PFSK-1 (cell line): ENCODE results near the gene IMPDH1.

Experiments used
- POLR2AphosphoS5 ChIP-seq: IDR thresholded peaks from 2 replicates; pipeline ENCODE4 v1.6.1; 2012; ENCODE audit warnings: low read depth, mild to moderate bottlenecking, control low read depth, low read length, moderate library complexity
- REST ChIP-seq, 2 experiments: IDR thresholded peaks; 2 replicates each; pipeline versions ENCODE4 v1.6.1 to v1.8.0; 2011 to 2012; ENCODE audit warnings: low read depth in 2 of 2, low read length in 2 of 2, control low read depth in 1 of 2, inconsistent platforms in 1 of 2, mild to moderate bottlenecking in 1 of 2, moderate library complexity in 1 of 2; ENCODE audit not compliant: insufficient read depth in 1 of 2
- SIN3A ChIP-seq: IDR thresholded peaks from 2 replicates; pipeline ENCODE4 v1.6.1; 2012; ENCODE audit warnings: mild to moderate bottlenecking, low read length, moderate library complexity, borderline replicate concordance; ENCODE audit not compliant: insufficient read depth
- TAF1 ChIP-seq: IDR thresholded peaks from 2 replicates; pipeline ENCODE4 v1.6.1; 2012; ENCODE audit warnings: low read length, control low read depth, borderline replicate concordance; ENCODE audit not compliant: insufficient read depth

GRCh38 chr7:128408709-128409595 is 830 bp downstream of the IMPDH1 start:
- TF ChIP-seq POLR2AphosphoS5 (no peak), REST (IDR thresholded peaks at IDR 0.05; ENCODE audit: insufficient read depth in 1 of 2, low read depth in 2 of 2, low read length in 2 of 2) (no peak), TAF1 (no peak), SIN3A (no peak)
